Measurements from ENCODE around the gene THSD4. TPM values are rescaled to one million over a fixed set of nuclear protein-coding genes. Genes with fewer than 3 reads are reported as not detected.

THSD4 gene
- total RNA-seq, 1 donor: 15.6 TPM

DNA sequence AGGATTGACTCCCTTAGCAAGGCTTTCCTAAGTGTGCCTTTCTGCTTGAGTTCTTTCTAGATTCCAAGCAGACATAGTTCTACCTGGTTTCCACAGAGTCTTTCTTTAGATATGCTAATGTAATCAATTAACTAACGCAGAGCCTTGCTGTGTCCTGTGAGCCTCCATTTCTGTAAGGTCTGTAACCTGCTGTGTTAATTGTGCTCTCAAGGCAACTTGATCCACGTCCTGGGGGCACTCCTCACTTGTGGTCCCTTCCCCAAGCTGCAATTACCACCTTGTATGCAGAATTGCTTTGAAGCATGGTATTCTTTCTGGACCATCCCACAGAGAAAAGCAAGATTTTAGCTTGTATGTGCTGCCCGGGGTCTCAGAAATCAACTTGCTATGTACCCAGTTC is 29.5 kb upstream of the THSD4 start:
- Histone ChIP-seq H2AFZ (ENCODE audit: low read length) (no peak overlapping the region), H3K4me1 (ENCODE audit: insufficient read depth, low read length) (peaks cover 21% of the 10 kb centered on the region), H3K27ac (ENCODE audit: low read depth, low read length) (no peak overlapping the region), H3K36me3 (ENCODE audit: insufficient read depth, low read length) (no peaks in the 10 kb centered on the region), H3K9me3 (ENCODE audit: low read depth, low read length) (no peaks in the 10 kb centered on the region), H3K79me2 (ENCODE audit: insufficient read depth, low read length) (no peaks in the 10 kb centered on the region), H3K4me2 (ENCODE audit: insufficient read depth, low read length) (no peak overlapping the region), H3K27me3 (ENCODE audit: insufficient read depth, low read length) (no peaks in the 10 kb centered on the region), H3K4me3 (ENCODE audit: insufficient read depth, low read length) (no peak overlapping the region), H4K20me1 (ENCODE audit: insufficient read depth, low read length) (no peaks in the 10 kb centered on the region)
- no peak for DNase-seq (ENCODE audit: insufficient read length, low spot score, missing footprints)
- TF ChIP-seq, protein P1, sequence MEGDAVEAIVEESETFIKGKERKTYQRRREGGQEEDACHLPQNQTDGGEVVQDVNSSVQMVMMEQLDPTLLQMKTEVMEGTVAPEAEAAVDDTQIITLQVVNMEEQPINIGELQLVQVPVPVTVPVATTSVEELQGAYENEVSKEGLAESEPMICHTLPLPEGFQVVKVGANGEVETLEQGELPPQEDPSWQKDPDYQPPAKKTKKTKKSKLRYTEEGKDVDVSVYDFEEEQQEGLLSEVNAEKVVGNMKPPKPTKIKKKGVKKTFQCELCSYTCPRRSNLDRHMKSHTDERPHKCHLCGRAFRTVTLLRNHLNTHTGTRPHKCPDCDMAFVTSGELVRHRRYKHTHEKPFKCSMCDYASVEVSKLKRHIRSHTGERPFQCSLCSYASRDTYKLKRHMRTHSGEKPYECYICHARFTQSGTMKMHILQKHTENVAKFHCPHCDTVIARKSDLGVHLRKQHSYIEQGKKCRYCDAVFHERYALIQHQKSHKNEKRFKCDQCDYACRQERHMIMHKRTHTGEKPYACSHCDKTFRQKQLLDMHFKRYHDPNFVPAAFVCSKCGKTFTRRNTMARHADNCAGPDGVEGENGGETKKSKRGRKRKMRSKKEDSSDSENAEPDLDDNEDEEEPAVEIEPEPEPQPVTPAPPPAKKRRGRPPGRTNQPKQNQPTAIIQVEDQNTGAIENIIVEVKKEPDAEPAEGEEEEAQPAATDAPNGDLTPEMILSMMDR (IDR thresholded peaks at IDR 0.05; ENCODE audit: extremely low read depth, low read depth, low read length): no peak

DNA sequence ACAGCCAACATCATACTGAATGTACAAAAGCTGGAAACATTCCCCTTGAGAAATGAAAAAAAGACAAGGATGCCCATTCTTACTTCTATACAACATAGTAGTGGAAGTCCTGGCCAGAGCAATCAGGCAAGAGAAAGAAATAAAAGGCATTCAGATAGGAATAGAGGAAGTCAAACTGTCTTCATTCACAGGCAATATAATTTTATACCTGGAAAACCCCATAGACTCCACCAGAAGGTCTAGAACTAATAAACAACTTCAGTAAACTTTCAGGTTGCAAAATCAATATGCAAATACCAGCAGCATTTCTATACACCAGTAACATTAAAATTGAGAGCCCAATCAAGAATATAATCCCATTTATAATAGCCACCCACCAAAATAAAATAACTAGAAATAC is 27.1 kb upstream of the THSD4 start:
- DNase-seq (ENCODE audit: insufficient read length, low spot score, missing footprints): no peak
- Histone ChIP-seq H3K27ac (ENCODE audit: low read depth, low read length) (no peak overlapping the region), H3K4me2 (ENCODE audit: insufficient read depth, low read length) (no peak overlapping the region), H3K79me2 (ENCODE audit: insufficient read depth, low read length) (no peaks in the 10 kb centered on the region), H3K27me3 (ENCODE audit: insufficient read depth, low read length) (no peaks in the 10 kb centered on the region), H3K4me3 (ENCODE audit: insufficient read depth, low read length) (no peak overlapping the region), H3K4me1 (ENCODE audit: insufficient read depth, low read length) (peaks cover 14% of the 10 kb centered on the region), H3K36me3 (ENCODE audit: insufficient read depth, low read length) (no peaks in the 10 kb centered on the region), H2AFZ (ENCODE audit: low read length) (no peak overlapping the region), H4K20me1 (ENCODE audit: insufficient read depth, low read length) (no peaks in the 10 kb centered on the region), H3K9me3 (ENCODE audit: low read depth, low read length) (no peaks in the 10 kb centered on the region)
- TF ChIP-seq, protein P1 (IDR thresholded peaks at IDR 0.05; ENCODE audit: extremely low read depth, low read depth, low read length): no peak

DNA sequence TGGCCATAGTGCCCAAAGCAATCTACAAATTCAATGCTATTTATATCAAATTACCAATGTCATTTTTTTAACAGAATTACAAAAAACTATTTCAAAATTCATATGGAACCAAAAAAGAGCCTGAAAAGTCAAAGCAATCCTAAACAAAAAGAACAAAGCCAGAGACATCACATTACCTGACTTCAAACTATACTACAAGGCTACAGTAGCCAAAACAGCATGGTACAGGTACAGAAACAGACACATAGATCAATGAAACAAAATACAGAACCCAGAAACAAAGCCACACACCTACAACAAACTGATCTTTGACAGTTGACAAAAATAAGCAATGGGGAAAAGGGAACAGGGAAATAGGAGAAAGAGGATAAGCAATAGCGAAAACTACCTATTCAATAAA is 26.6 kb upstream of the THSD4 start:
- Histone ChIP-seq H3K9me3 (ENCODE audit: low read depth, low read length) (no peaks in the 10 kb centered on the region), H4K20me1 (ENCODE audit: insufficient read depth, low read length) (no peaks in the 10 kb centered on the region), H3K27me3 (ENCODE audit: insufficient read depth, low read length) (no peaks in the 10 kb centered on the region), H3K4me1 (ENCODE audit: insufficient read depth, low read length) (peaks cover 15% of the 10 kb centered on the region), H3K36me3 (ENCODE audit: insufficient read depth, low read length) (no peaks in the 10 kb centered on the region), H3K27ac (ENCODE audit: low read depth, low read length) (no peak overlapping the region), H3K4me3 (ENCODE audit: insufficient read depth, low read length) (no peak overlapping the region), H3K4me2 (ENCODE audit: insufficient read depth, low read length) (no peak overlapping the region), H3K79me2 (ENCODE audit: insufficient read depth, low read length) (no peaks in the 10 kb centered on the region), H2AFZ (ENCODE audit: low read length) (no peak overlapping the region)
- TF ChIP-seq, protein P1 (IDR thresholded peaks at IDR 0.05; ENCODE audit: extremely low read depth, low read depth, low read length): no peak
- no peak for DNase-seq (ENCODE audit: insufficient read length, low spot score, missing footprints)

DNA sequence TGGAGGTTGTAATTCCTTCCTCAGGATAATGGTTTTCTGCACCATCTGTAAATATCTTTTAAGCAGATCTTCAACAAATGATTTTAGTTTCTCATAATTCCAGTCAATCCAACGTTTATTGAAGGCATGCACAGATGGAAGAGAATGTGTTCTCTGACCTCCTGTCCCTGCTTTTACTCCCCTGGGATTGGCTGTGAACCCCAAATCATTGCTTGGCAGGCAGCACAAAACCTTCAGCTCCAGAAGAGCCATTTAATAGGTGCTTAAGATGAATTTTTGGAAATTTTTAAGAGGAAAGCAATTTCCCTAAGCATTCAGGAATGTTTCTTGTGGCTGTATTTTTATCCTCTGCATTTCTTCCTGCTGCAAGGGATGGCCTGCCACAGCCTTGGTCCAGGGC is 25.5 kb upstream of the THSD4 start:
- Histone ChIP-seq H3K79me2 (ENCODE audit: insufficient read depth, low read length) (no peaks in the 10 kb centered on the region), H3K4me1 (ENCODE audit: insufficient read depth, low read length) (peaks cover 15% of the 10 kb centered on the region), H4K20me1 (ENCODE audit: insufficient read depth, low read length) (no peaks in the 10 kb centered on the region), H3K9me3 (ENCODE audit: low read depth, low read length) (no peaks in the 10 kb centered on the region), H3K4me3 (ENCODE audit: insufficient read depth, low read length) (no peak overlapping the region), H2AFZ (ENCODE audit: low read length) (no peak overlapping the region), H3K27ac (ENCODE audit: low read depth, low read length) (no peak overlapping the region), H3K4me2 (ENCODE audit: insufficient read depth, low read length) (no peak overlapping the region), H3K36me3 (ENCODE audit: insufficient read depth, low read length) (no peaks in the 10 kb centered on the region), H3K27me3 (ENCODE audit: insufficient read depth, low read length) (no peaks in the 10 kb centered on the region)
- DNase-seq (ENCODE audit: insufficient read length, low spot score, missing footprints): no peak
- TF ChIP-seq, protein P1 (IDR thresholded peaks at IDR 0.05; ENCODE audit: extremely low read depth, low read depth, low read length): no peak
